Peyer's patch (tissue), 4 donors: ENCODE measurements around the gene ABHD12. TPM values are rescaled to one million over a fixed set of nuclear protein-coding genes. Genes with fewer than 3 reads are reported as not detected.

ENCODE experiments used
- DNase-seq, 3 donors: peaks; one replicate each; pipeline ENCODE4 v3.0.0-alpha.2; 2017 to 2019
- H3K27ac ChIP-seq, 4 donors: fragments of 200-600 bp; sonication (generic); one replicate each; pipeline ENCODE4 v1.5.1; 2016 to 2019
- H3K27me3 ChIP-seq, 2 donors: fragments of 200-600 bp; sonication (generic); one replicate each; pipeline ENCODE4 v1.5.1; 2019
- H3K36me3 ChIP-seq, 3 donors: fragments of 200-600 bp; sonication (generic); one replicate each; pipeline ENCODE4 v1.5.1; 2016 to 2019
- H3K4me1 ChIP-seq, 4 donors: fragments of 200-600 bp; sonication (generic); one replicate each; pipeline ENCODE4 v1.5.1; 2016 to 2019
- H3K4me3 ChIP-seq, 4 donors: fragments of 200-600 bp; sonication (generic); 1 replicate in 3 of 4; 2 replicates in 1 of 4; pipeline ENCODE4 v1.5.1; 2016 to 2019; ENCODE audit warnings: mild to moderate bottlenecking in 1 of 4
- H3K9me3 ChIP-seq, 4 donors: fragments of 200-600 bp; sonication (generic); one replicate each; pipeline ENCODE4 v1.5.1; 2016 to 2019; ENCODE audit warnings: mild to moderate bottlenecking in 1 of 4
- CTCF ChIP-seq, 6 experiments: fragments of 450-650 bp in 4 of 6; fragments of 200-600 bp in 2 of 6; sonication (generic) in 1 of 6; IDR thresholded peaks; one replicate each; pipeline ENCODE4 v1.5.1; 2017 to 2019; ENCODE audit warnings: antibody characterized with exemption in 6 of 6, mild to moderate bottlenecking in 3 of 6, moderate library complexity in 1 of 6
- POLR2A ChIP-seq, 2 donors: fragments of 450-650 bp; IDR thresholded peaks; one replicate each; pipeline ENCODE4 v1.5.1; 2017; ENCODE audit warnings: antibody characterized with exemption in 2 of 2, mild to moderate bottlenecking in 2 of 2, moderate library complexity in 2 of 2
- total RNA-seq, 4 donors: library from RNA; depleted of rRNA; stranded (reverse); fragments of >200 nt; gene quantifications; one replicate each; pipeline ENCODE4 v1.1.0, GENCODE V29; 2016

Gene ABHD12
- total RNA-seq, 4 donors from 2014 or later, result 46.2 to 95.4 (median 73.5) TPM

- Histone ChIP-seq H3K9me3 (no peaks in the 10 kb centered on the region), H3K4me3 (no peak overlapping the region), H3K27ac (no peak overlapping the region), H3K27me3 (no peaks in the 10 kb centered on the region), H3K36me3 (no peaks in the 10 kb centered on the region), H3K4me1 (peaks cover 0 to 9% (median 0%) of the 10 kb centered on the region in 4 donors)
- no peak for DNase-seq
- TF ChIP-seq POLR2A (IDR thresholded peaks at IDR 0.05) (no peak), CTCF (IDR thresholded peaks at IDR 0.05) (no peak)
Measured at GRCh38 chr20:25374842-25375241, 15.8 kb downstream of the ABHD12 start.

- H3K27ac ChIP-seq, result no peak overlapping the region
- H3K36me3 ChIP-seq, result no peaks in the 10 kb centered on the region
- no peak for DNase-seq
- no peaks in the 10 kb centered on the region for H3K9me3 ChIP-seq
- H3K4me1 ChIP-seq, result no peaks in the 10 kb centered on the region
- no peak overlapping the region for H3K4me3 ChIP-seq
- no peaks in the 10 kb centered on the region for H3K27me3 ChIP-seq
- TF ChIP-seq CTCF (IDR thresholded peaks at IDR 0.05) (no peak), POLR2A (IDR thresholded peaks at IDR 0.05) (no peak)
Measured at GRCh38 chr20:25372584-25373336, 17.9 kb downstream of the ABHD12 start.

GRCh38 chr20:25369971-25370370 is 20.7 kb downstream of the ABHD12 start:
- H3K4me3 ChIP-seq, result no peak overlapping the region
- no peak overlapping the region for H3K27ac ChIP-seq
- DNase-seq, result no peak
- no peak for TF ChIP-seq CTCF (IDR thresholded peaks at IDR 0.05)
- H3K9me3 ChIP-seq, result no peaks in the 10 kb centered on the region
- no peaks in the 10 kb centered on the region for H3K27me3 ChIP-seq
- H3K4me1 ChIP-seq, result no peaks in the 10 kb centered on the region
- no peaks in the 10 kb centered on the region for H3K36me3 ChIP-seq

- Histone ChIP-seq H3K4me3 (no peak overlapping the region), H3K4me1 (no peaks in the 10 kb centered on the region), H3K36me3 (no peaks in the 10 kb centered on the region), H3K9me3 (no peaks in the 10 kb centered on the region), H3K27ac (no peak overlapping the region), H3K27me3 (no peaks in the 10 kb centered on the region)
- no peak for DNase-seq
- no peak for TF ChIP-seq CTCF (IDR thresholded peaks at IDR 0.05)
- no peak for TF ChIP-seq POLR2A (IDR thresholded peaks at IDR 0.05)
Measured at GRCh38 chr20:25369529-25369928, 21.1 kb downstream of the ABHD12 start.

GRCh38 chr20:25368976-25369375 is 21.7 kb downstream of the ABHD12 start:
- no peak overlapping the region for H3K4me3 ChIP-seq
- no peak for DNase-seq
- TF ChIP-seq CTCF (IDR thresholded peaks at IDR 0.05), result no peak

More at GRCh38 chr20:25368976-25369375, 21.7 kb downstream of the ABHD12 start:
- Histone ChIP-seq H3K36me3 (no peaks in the 10 kb centered on the region), H3K27me3 (no peaks in the 10 kb centered on the region), H3K27ac (no peak overlapping the region), H3K4me1 (no peaks in the 10 kb centered on the region), H3K9me3 (no peaks in the 10 kb centered on the region)
